DOHH2 (cell line): ENCODE data around the gene LAIR2.

ENCODE experiments used
- CTCF ChIP-seq: fragments of 200-600 bp; sonication (generic); IDR thresholded peaks from one replicate; pipeline ENCODE4 v1.5.1; 2014; ENCODE audit warnings: antibody characterized with exemption, mild to moderate bottlenecking, low read depth, low read length; ENCODE audit not compliant: poor library complexity, severe bottlenecking
- EZH2phosphoT487 ChIP-seq: fragments of 200-600 bp; sonication (generic); IDR thresholded peaks from 2 replicates; pipeline ENCODE4 v1.6.1; 2017; ENCODE audit warnings: borderline replicate concordance, mild to moderate bottlenecking, antibody characterized with exemption, low read length, moderate library complexity, mixed read lengths

GRCh38 chr19:54461613-54462012 lies 41.0 kb upstream of the LAIR2 start:
- TF ChIP-seq CTCF (no peak), EZH2phosphoT487 (no peak)
